Gastroesophageal sphincter (tissue), 4 donors: ENCODE measurements around the gene BOC. TPM values are rescaled to one million over a fixed set of nuclear protein-coding genes. Genes with fewer than 3 reads are reported as not detected.

Experiments used
- ATAC-seq: fragments of 150-250 bp; one replicate; pipeline ENCODE4 v1.9.1; 2016; ENCODE audit warnings: mild to moderate bottlenecking, moderate library complexity
- H3K27ac ChIP-seq, 4 donors: fragments of 200-600 bp; sonication (generic) in 3 of 4; 1 replicate in 3 of 4; 2 replicates in 1 of 4; pipeline ENCODE4 v1.5.1; 2016 to 2019
- H3K27me3 ChIP-seq: fragments of 200-600 bp; sonication (generic); one replicate; pipeline ENCODE4 v1.5.1; 2019
- H3K36me3 ChIP-seq, 2 donors: fragments of 200-600 bp; sonication (generic); one replicate each; pipeline ENCODE4 v1.5.1; 2019; ENCODE audit warnings: control low read depth in 1 of 2
- H3K4me1 ChIP-seq, 3 donors: fragments of 200-600 bp; sonication (generic); 1 replicate in 2 of 3; 2 replicates in 1 of 3; pipeline ENCODE4 v1.5.1; 2016 to 2019; ENCODE audit warnings: control low read depth in 2 of 3
- H3K4me3 ChIP-seq, 2 donors: fragments of 200-600 bp; sonication (generic); one replicate each; pipeline ENCODE4 v1.5.1; 2019; ENCODE audit warnings: mild to moderate bottlenecking in 1 of 2, moderate library complexity in 1 of 2
- H3K9me3 ChIP-seq, 3 donors: fragments of 200-600 bp; sonication (generic); one replicate each; pipeline ENCODE4 v1.5.1; 2017 to 2019; ENCODE audit warnings: control low read depth in 2 of 3
- EP300 ChIP-seq: sonication (generic); formaldehyde crosslinking; IDR thresholded peaks from one replicate; pipeline ENCODE4 v1.6.1; 2017; ENCODE audit warnings: antibody characterized with exemption, mild to moderate bottlenecking
- POLR2A ChIP-seq, 2 donors: fragments of 450-650 bp; IDR thresholded peaks; one replicate each; pipeline ENCODE4 v1.6.1; 2017; ENCODE audit warnings: antibody characterized with exemption in 2 of 2, mild to moderate bottlenecking in 2 of 2, moderate library complexity in 1 of 2
- POLR2AphosphoS5 ChIP-seq: sonication (generic); formaldehyde crosslinking; IDR thresholded peaks from one replicate; pipeline ENCODE4 v1.6.1; 2017; ENCODE audit warnings: antibody characterized with exemption
- WGBS, 2 donors: methylation state at CpG; one replicate each; pipeline ENCODE4 v1.1.5; 2018; ENCODE audit warnings: low coverage in 1 of 2; 5-methylcytosine and 5-hydroxymethylcytosine counted together
- total RNA-seq, 4 donors: library from RNA; depleted of rRNA; stranded (reverse); fragments of >200 nt; gene quantifications; one replicate each; pipeline ENCODE4 v1.1.0, GENCODE V29; 2016
- TF ChIP-seq, protein P1 (sequence below), 4 experiments: fragments of 200-600 bp in 2 of 4; fragments of 450-650 bp in 2 of 4; sonication (generic) in 1 of 4; IDR thresholded peaks; one replicate each; pipeline ENCODE4 v1.5.1; 2017 to 2019; ENCODE audit warnings: antibody characterized with exemption in 4 of 4, mild to moderate bottlenecking in 2 of 4, moderate library complexity in 2 of 4

The BOC gene
- total RNA-seq, 4 donors from 2014 or later = 41.5 to 130 (median 73.9) TPM

DNA sequence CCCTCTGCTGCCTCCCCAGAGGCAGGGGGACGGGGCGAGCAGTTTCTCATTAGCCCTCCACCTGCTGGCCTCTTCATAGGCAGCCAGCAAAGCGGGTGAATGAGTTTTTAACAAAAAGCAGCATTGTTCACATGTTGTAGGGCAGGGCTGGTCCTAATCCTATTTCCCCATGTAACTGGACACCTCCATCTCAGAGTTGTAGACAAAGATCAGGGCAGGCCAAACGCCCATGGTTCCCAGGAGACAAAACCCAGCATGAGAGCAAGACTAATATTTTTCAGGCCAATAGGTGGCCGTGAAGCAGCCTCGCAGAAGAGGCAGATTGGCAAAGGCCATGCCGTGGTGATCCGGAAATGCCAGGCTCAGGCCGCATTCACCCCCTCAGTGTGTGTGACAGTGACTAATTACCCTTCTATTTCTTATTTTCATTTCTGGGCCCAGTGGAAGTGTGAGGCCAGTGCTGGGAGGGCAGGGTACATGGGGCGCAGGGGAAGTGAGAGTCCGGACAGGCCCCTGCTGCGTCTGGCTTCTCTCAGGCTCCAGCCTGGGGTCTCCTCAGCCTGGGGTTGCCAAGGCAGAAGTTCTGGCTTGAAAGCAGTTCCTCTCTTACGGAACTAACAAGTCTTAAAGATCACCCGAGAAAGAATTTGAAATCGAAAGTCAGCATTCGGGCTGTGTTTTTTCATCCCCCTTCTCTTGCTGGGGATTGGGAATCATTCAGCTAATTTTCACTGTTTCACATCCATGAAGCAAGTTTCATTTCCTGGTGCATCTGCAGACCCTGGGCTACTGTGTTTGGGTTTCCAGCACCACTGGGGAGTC is 64.8 kb downstream of the BOC start:
- peak overlapping the region; percentile 13 to 45 for H3K4me3 ChIP-seq
- WGBS, 2 donors = 0 to 13% methylated on average over 4 to 10 of the region's 16 CpGs
- no peaks in the 10 kb centered on the region for H3K9me3 ChIP-seq
- TF ChIP-seq POLR2A (IDR thresholded peaks at IDR 0.05) (no peak), EP300 (no peak), POLR2AphosphoS5 (no peak)
- TF ChIP-seq, protein P1, sequence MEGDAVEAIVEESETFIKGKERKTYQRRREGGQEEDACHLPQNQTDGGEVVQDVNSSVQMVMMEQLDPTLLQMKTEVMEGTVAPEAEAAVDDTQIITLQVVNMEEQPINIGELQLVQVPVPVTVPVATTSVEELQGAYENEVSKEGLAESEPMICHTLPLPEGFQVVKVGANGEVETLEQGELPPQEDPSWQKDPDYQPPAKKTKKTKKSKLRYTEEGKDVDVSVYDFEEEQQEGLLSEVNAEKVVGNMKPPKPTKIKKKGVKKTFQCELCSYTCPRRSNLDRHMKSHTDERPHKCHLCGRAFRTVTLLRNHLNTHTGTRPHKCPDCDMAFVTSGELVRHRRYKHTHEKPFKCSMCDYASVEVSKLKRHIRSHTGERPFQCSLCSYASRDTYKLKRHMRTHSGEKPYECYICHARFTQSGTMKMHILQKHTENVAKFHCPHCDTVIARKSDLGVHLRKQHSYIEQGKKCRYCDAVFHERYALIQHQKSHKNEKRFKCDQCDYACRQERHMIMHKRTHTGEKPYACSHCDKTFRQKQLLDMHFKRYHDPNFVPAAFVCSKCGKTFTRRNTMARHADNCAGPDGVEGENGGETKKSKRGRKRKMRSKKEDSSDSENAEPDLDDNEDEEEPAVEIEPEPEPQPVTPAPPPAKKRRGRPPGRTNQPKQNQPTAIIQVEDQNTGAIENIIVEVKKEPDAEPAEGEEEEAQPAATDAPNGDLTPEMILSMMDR (IDR thresholded peaks at IDR 0.05) = peak in 3 of 4 experiments; percentile 32 to 41 (median 34)
- peak overlapping the region; percentile 74 to 89 (median 87) for H3K27ac ChIP-seq
- H3K36me3 ChIP-seq = peaks cover 0 to 75% of the 10 kb centered on the region in 2 donors
- peak; percentile 75 for ATAC-seq
- H3K27me3 ChIP-seq = no peaks in the 10 kb centered on the region
- H3K4me1 ChIP-seq = peaks cover 3 to 54% (median 14%) of the 10 kb centered on the region in 3 donors

DNA sequence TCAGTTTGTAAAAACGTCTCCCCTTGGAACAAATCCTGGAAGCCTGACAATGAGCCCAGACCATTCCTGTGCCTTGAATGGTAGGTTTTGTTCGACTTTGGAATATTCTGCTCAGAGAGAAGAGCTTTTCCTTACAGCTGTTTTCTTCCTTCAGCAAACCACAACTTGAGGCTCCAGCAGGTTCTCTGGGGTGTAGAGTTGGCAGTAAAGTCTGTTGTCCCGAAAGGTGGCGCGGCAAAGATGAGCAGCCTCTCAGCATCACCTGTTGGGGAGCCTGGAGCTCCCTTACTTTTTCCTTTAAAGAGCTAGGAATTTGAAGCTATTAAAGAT is 65.4 kb downstream of the BOC start:
- Histone ChIP-seq H3K27ac (peak overlapping the region; percentile 74 to 89 (median 87)), H3K27me3 (no peaks in the 10 kb centered on the region), H3K9me3 (no peaks in the 10 kb centered on the region), H3K4me1 (peaks cover 3 to 49% (median 14%) of the 10 kb centered on the region in 3 donors), H3K36me3 (peaks cover 0 to 75% of the 10 kb centered on the region in 2 donors), H3K4me3 (peak overlapping the region; percentile 13 to 45)
- TF ChIP-seq EP300 (no peak), POLR2A (IDR thresholded peaks at IDR 0.05) (no peak), POLR2AphosphoS5 (no peak)
- TF ChIP-seq, protein P1 (IDR thresholded peaks at IDR 0.05) = no peak
- WGBS, 2 donors = 0 to 10% methylated on average over 1 to 2 of the region's 5 CpGs
- ATAC-seq = no peak

DNA sequence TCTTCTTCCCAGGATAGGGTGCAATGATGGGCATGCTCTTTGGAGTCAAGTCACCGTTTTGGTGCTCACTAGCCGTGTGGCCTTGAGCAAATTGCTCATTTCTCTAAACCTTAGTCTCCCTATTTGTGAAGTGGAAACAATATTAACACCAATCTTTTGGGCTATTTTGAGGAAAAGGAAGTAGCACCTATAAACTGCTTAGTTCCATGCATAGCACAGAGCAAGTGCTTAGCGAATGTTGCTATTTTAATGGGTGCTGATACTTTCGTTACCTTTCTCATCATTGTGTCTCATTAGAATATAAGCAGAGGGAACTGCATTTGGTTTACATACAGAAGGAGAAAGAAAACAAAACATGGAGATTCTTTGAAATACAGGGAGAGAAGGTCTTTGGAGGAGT is 66.1 kb downstream of the BOC start:
- Histone ChIP-seq H3K27ac (peak overlapping the region in 3 of 4 donors; percentile 85 to 89 (median 89)), H3K36me3 (peaks cover 0 to 75% of the 10 kb centered on the region in 2 donors), H3K4me1 (peaks cover 3 to 49% (median 14%) of the 10 kb centered on the region in 3 donors), H3K9me3 (no peaks in the 10 kb centered on the region), H3K27me3 (no peaks in the 10 kb centered on the region), H3K4me3 (no peak overlapping the region)
- WGBS, 2 donors = 62 to 77% methylated on average over 2 to 3 of the region's 4 CpGs
- no peak for TF ChIP-seq EP300
- TF ChIP-seq, protein P1 (IDR thresholded peaks at IDR 0.05) = no peak
- no peak for TF ChIP-seq POLR2A (IDR thresholded peaks at IDR 0.05)
- TF ChIP-seq POLR2AphosphoS5 = no peak
- no peak for ATAC-seq

DNA sequence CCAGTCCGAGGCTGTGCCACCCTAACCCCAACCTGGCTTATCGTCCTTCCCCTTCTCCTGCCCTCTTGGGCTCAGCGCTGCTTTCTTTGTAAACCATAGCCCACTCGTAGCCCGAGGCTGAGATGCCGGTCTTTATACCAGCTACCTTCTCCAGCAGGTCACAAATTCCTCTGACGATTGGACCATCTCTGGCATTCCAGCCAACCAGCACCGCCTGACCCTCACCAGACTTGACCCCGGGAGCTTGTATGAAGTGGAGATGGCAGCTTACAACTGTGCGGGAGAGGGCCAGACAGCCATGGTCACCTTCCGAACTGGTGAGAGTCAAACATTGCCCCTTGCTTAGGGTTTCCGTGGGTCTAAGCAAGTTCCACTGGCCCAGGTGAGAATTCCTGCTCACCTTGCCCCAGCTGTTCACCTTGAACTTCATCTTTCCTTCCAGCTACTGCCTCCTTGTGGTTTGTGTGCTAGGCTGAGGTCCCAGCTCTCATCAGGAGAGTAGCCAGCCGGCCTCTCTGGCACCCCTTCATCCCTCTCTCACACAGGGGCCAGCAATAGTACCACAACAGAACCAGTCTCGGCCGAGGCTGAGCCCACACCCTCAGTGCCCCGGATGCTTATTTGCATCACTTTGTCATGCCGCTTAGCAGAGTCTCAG is 66.7 kb downstream of the BOC start:
- Histone ChIP-seq H3K27me3 (no peaks in the 10 kb centered on the region), H3K4me1 (peaks cover 3 to 49% (median 14%) of the 10 kb centered on the region in 3 donors), H3K27ac (peak overlapping the region in 3 of 4 donors; percentile 71 to 89 (median 85))

More for the DNA sequence above, 66.7 kb downstream of the BOC start:
- H3K36me3 ChIP-seq = peaks cover 0 to 75% of the 10 kb centered on the region in 2 donors
- H3K4me3 ChIP-seq = no peak overlapping the region
- TF ChIP-seq POLR2AphosphoS5 (no peak), POLR2A (IDR thresholded peaks at IDR 0.05) (no peak), EP300 (no peak)
- TF ChIP-seq, protein P1 (IDR thresholded peaks at IDR 0.05) = no peak
- 70 to 83% methylated on average over 2 to 8 of the region's 17 CpGs for WGBS, 2 donors
- no peaks in the 10 kb centered on the region for H3K9me3 ChIP-seq
- ATAC-seq = no peak
